Osteocyte (in vitro differentiated cells): Measurements from ENCODE around the gene TM4SF18. TPM values are rescaled to one million over a fixed set of nuclear protein-coding genes. Genes with fewer than 3 reads are reported as not detected.
A peak's percentile ranks its signal among the peaks of the same experiment; 100 is the strongest.

Source experiments
- DNase-seq: peaks from one replicate; pipeline ENCODE4 v3.0.0; 2021; ENCODE audit warnings: mixed read lengths; ENCODE audit not compliant: unreplicated experiment; ENCODE audit errors: extremely low spot score
- H3K27ac Mint-ChIP-seq: one replicate; pipeline ENCODE4 v1.8.0; 2021; ENCODE audit warnings: mild to moderate bottlenecking, mixed read lengths; ENCODE audit not compliant: unreplicated experiment
- H3K27me3 Mint-ChIP-seq: one replicate; pipeline ENCODE4 v1.8.0; 2021; ENCODE audit warnings: mixed read lengths; ENCODE audit not compliant: unreplicated experiment
- H3K36me3 Mint-ChIP-seq: one replicate; pipeline ENCODE4 v1.8.0; 2021; ENCODE audit warnings: mixed read lengths; ENCODE audit not compliant: unreplicated experiment
- H3K4me1 Mint-ChIP-seq: one replicate; pipeline ENCODE4 v1.8.0; 2021; ENCODE audit warnings: mixed read lengths; ENCODE audit not compliant: unreplicated experiment
- H3K4me3 Mint-ChIP-seq: one replicate; pipeline ENCODE4 v1.8.0; 2021; ENCODE audit warnings: mild to moderate bottlenecking, moderate library complexity, mixed read lengths; ENCODE audit not compliant: unreplicated experiment
- H3K9me3 Mint-ChIP-seq: one replicate; pipeline ENCODE4 v1.8.0; 2021; ENCODE audit warnings: mixed read lengths; ENCODE audit not compliant: unreplicated experiment
- total RNA-seq: library from RNA; stranded (reverse); gene quantifications from 2 replicates; pipeline ENCODE4 v1.2.1, GENCODE V29; 2021
- TF ChIP-seq, protein P1 (sequence below): fragments of 200-600 bp; sonication (generic); IDR thresholded peaks from 2 replicates; pipeline ENCODE4 v1.5.0; 2021; ENCODE audit warnings: antibody characterized with exemption, mild to moderate bottlenecking, moderate library complexity

TM4SF18 gene
- total RNA-seq, 1 donor from 2014 or later = 2.2 TPM

GRCh38 chr3:149332771-149333170 is 665 bp downstream of the TM4SF18 start:
- peak overlapping the region; percentile 41 for H3K4me3 Mint-ChIP-seq
- no peak overlapping the region for H3K27ac Mint-ChIP-seq
- H3K4me1 Mint-ChIP-seq = peaks cover 24% of the 10 kb centered on the region
- TF ChIP-seq, protein P1, sequence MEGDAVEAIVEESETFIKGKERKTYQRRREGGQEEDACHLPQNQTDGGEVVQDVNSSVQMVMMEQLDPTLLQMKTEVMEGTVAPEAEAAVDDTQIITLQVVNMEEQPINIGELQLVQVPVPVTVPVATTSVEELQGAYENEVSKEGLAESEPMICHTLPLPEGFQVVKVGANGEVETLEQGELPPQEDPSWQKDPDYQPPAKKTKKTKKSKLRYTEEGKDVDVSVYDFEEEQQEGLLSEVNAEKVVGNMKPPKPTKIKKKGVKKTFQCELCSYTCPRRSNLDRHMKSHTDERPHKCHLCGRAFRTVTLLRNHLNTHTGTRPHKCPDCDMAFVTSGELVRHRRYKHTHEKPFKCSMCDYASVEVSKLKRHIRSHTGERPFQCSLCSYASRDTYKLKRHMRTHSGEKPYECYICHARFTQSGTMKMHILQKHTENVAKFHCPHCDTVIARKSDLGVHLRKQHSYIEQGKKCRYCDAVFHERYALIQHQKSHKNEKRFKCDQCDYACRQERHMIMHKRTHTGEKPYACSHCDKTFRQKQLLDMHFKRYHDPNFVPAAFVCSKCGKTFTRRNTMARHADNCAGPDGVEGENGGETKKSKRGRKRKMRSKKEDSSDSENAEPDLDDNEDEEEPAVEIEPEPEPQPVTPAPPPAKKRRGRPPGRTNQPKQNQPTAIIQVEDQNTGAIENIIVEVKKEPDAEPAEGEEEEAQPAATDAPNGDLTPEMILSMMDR = no peak
- no peaks in the 10 kb centered on the region for H3K9me3 Mint-ChIP-seq
- DNase-seq = no peak
- H3K27me3 Mint-ChIP-seq = no peaks in the 10 kb centered on the region
- no peaks in the 10 kb centered on the region for H3K36me3 Mint-ChIP-seq

GRCh38 chr3:149332227-149332765 is 1.1 kb downstream of the TM4SF18 start:
- H3K9me3 Mint-ChIP-seq = no peaks in the 10 kb centered on the region
- no peak overlapping the region for H3K27ac Mint-ChIP-seq
- TF ChIP-seq, protein P1 = no peak
- H3K4me1 Mint-ChIP-seq = peaks cover 25% of the 10 kb centered on the region
- no peaks in the 10 kb centered on the region for H3K36me3 Mint-ChIP-seq
- H3K4me3 Mint-ChIP-seq = no peak overlapping the region
- H3K27me3 Mint-ChIP-seq = no peaks in the 10 kb centered on the region
- DNase-seq = no peak

DNA sequence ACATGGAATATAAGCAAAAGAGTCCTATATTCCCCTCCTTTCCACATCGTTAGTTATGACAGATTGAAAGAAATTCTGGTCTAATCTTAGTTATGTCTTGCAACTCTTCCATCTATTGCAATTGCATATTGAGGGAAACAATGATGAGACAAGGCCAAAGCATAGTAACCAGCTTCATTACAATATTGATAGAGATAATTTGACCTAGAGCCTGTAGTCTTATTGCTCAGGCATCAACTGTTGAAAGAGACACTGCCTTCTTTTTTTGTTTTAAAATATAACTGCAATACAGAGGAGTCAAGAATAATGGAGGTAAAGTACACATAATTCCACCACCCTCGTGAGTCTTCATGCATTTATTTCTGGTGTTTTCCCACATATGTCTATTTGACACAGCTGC is 2.0 kb downstream of the TM4SF18 start:
- H3K36me3 Mint-ChIP-seq = no peaks in the 10 kb centered on the region
- H3K4me1 Mint-ChIP-seq = peaks cover 26% of the 10 kb centered on the region
- H3K4me3 Mint-ChIP-seq = no peak overlapping the region
- no peaks in the 10 kb centered on the region for H3K27me3 Mint-ChIP-seq
- H3K9me3 Mint-ChIP-seq = no peaks in the 10 kb centered on the region
- DNase-seq = no peak
- TF ChIP-seq, protein P1 = no peak
- peak overlapping the region; percentile 43 for H3K27ac Mint-ChIP-seq

- Mint-ChIP-seq H3K27ac (peak overlapping the region; percentile 43), H3K4me3 (no peak overlapping the region), H3K36me3 (no peaks in the 10 kb centered on the region), H3K27me3 (no peaks in the 10 kb centered on the region), H3K4me1 (peaks cover 26% of the 10 kb centered on the region), H3K9me3 (no peaks in the 10 kb centered on the region)
- TF ChIP-seq, protein P1 = no peak
- no peak for DNase-seq
Observed at GRCh38 chr3:149330609-149331331, 2.7 kb downstream of the TM4SF18 start.

DNA sequence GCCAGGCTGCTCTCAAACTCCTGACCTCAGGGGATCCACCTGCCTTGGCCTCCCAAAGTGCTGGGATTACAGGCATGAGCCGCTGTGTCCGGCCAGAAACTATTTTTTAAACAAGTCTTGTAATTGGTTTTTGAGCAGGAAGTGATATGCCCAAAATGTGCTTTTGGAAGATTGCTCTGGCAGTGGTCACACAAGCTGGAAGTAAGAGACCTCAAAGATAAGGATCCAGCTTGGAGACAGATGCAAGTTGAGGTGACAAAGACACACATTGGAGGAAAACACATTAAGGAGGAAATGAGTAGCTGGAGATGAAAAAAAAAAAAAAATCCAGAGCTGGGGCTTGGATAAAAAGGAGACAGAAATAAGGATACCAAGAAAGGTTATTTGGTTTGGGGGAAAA is 6.3 kb downstream of the TM4SF18 start:
- TF ChIP-seq, protein P1 = no peak
- Mint-ChIP-seq H3K4me3 (no peak overlapping the region), H3K27ac (no peak overlapping the region), H3K4me1 (peaks cover 26% of the 10 kb centered on the region), H3K36me3 (peaks cover 3% of the 10 kb centered on the region), H3K9me3 (no peaks in the 10 kb centered on the region), H3K27me3 (no peaks in the 10 kb centered on the region)
- no peak for DNase-seq
